ENCODE results near the gene KIF16B.

DNA sequence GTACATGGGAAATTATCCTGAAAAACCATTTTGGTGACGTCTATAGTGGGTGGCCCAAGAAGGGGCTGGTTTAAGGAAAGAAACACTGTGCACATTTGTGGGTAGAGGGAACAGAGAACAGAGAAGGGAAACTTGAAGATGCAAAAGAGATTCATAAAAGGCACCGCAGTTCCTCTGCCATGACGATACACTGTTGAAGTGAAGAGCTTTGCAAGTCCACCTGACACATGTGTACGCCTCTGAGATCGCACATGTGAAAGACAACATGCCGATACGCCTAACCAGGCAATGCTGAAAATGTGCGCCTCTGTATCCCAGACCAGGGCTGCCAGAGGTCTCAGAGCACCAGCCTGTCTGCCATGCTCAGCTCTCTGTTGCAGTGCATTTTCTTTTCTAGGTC is 180.9 kb downstream of the KIF16B start:
- TF ChIP-seq POLR2A (IDR thresholded peaks at IDR 0.05) (no peak), POLR2AphosphoS5 (IDR thresholded peaks at IDR 0.05) (no peak)
- TF ChIP-seq, protein P1, sequence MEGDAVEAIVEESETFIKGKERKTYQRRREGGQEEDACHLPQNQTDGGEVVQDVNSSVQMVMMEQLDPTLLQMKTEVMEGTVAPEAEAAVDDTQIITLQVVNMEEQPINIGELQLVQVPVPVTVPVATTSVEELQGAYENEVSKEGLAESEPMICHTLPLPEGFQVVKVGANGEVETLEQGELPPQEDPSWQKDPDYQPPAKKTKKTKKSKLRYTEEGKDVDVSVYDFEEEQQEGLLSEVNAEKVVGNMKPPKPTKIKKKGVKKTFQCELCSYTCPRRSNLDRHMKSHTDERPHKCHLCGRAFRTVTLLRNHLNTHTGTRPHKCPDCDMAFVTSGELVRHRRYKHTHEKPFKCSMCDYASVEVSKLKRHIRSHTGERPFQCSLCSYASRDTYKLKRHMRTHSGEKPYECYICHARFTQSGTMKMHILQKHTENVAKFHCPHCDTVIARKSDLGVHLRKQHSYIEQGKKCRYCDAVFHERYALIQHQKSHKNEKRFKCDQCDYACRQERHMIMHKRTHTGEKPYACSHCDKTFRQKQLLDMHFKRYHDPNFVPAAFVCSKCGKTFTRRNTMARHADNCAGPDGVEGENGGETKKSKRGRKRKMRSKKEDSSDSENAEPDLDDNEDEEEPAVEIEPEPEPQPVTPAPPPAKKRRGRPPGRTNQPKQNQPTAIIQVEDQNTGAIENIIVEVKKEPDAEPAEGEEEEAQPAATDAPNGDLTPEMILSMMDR (IDR thresholded peaks at IDR 0.05) = no peak

All from breast epithelium (tissue), 3 donors.